CD4-positive, alpha-beta memory T cell (primary cell): ENCODE results near the gene CAMKMT. TPM values are rescaled to one million over a fixed set of nuclear protein-coding genes. Genes with fewer than 3 reads are reported as not detected.

ENCODE experiments used
- CTCF ChIA-PET: fragments of 350-600 bp; sonication (Branson Sonifier 250); formaldehyde crosslinking; loops from one replicate; lab custom pipeline; 2021; ENCODE audit warnings: inconsistent platforms; ENCODE audit not compliant: partially characterized antibody; lab: Charles Lee
- POLR2A ChIA-PET: fragments of 350-600 bp; sonication (Branson Sonifier 250); formaldehyde crosslinking; loops from one replicate; lab custom pipeline; 2021; ENCODE audit not compliant: partially characterized antibody; lab: Charles Lee
- DNase-seq, 5 donors: peaks; one replicate each; pipeline versions ENCODE4 v3.0.0 to v3.0.0-alpha.2; 2020 to 2022; ENCODE audit warnings: mixed read lengths in 1 of 5
- H3K27ac ChIP-seq: one replicate; pipeline ENCODE4 v1.7.0; 2013; ENCODE audit warnings: low read depth, low read length
- H3K27me3 ChIP-seq: 2 replicates; pipeline ENCODE4 v1.7.0; 2013; ENCODE audit warnings: mild to moderate bottlenecking, low read length, moderate library complexity; ENCODE audit not compliant: insufficient read depth
- H3K36me3 ChIP-seq: 2 replicates; pipeline ENCODE4 v1.7.0; 2013; ENCODE audit warnings: mild to moderate bottlenecking, low read length, moderate library complexity; ENCODE audit not compliant: insufficient read depth
- H3K4me1 ChIP-seq: 2 replicates; pipeline ENCODE4 v1.7.0; 2013; ENCODE audit warnings: mild to moderate bottlenecking, low read length, moderate library complexity; ENCODE audit not compliant: insufficient read depth
- H3K4me3 ChIP-seq, 2 donors: one replicate each; pipeline ENCODE4 v1.7.0; 2013; ENCODE audit warnings: low read length in 2 of 2, mild to moderate bottlenecking in 1 of 2
- H3K9me3 ChIP-seq, 2 donors: one replicate each; pipeline ENCODE4 v1.7.0; 2013; ENCODE audit warnings: low read length in 2 of 2, control low read depth in 1 of 2; ENCODE audit not compliant: control insufficient read depth in 1 of 2
- H3K27ac Mint-ChIP-seq, 7 donors: one replicate each; pipeline ENCODE4 v1.8.0; 2020 to 2021; ENCODE audit warnings: mixed read lengths in 7 of 7, mild to moderate bottlenecking in 6 of 7, inconsistent platforms in 3 of 7, moderate library complexity in 3 of 7
- H3K27me3 Mint-ChIP-seq, 2 donors: one replicate each; pipeline ENCODE4 v1.8.0; 2020 to 2021; ENCODE audit warnings: mixed read lengths in 2 of 2
- H3K36me3 Mint-ChIP-seq, 2 donors: one replicate each; pipeline ENCODE4 v1.8.0; 2020 to 2021; ENCODE audit warnings: mixed read lengths in 2 of 2, inconsistent platforms in 1 of 2, mild to moderate bottlenecking in 1 of 2
- H3K4me1 Mint-ChIP-seq, 4 donors: one replicate each; pipeline ENCODE4 v1.8.0; 2020 to 2021; ENCODE audit warnings: mixed read lengths in 4 of 4, mild to moderate bottlenecking in 1 of 4
- H3K4me3 Mint-ChIP-seq, 8 donors: one replicate each; pipeline ENCODE4 v1.8.0; 2020 to 2021; ENCODE audit warnings: mixed read lengths in 8 of 8, mild to moderate bottlenecking in 7 of 8, moderate library complexity in 6 of 8, inconsistent platforms in 3 of 8
- H3K9me3 Mint-ChIP-seq, 8 donors: one replicate each; pipeline ENCODE4 v1.8.0; 2020 to 2021; ENCODE audit warnings: mixed read lengths in 8 of 8, mild to moderate bottlenecking in 5 of 8, inconsistent platforms in 3 of 8, moderate library complexity in 1 of 8
- intact Hi-C: fragments of 100-400 bp; cut with micrococcal nuclease; formaldehyde crosslinking; loops from one replicate; pipeline ENCODE4 v1.15.1; 2023
- polyA plus RNA-seq, 2 donors: library from polyadenylated mRNA; unstranded; fragments of 300-500 nt; fragmentation: Illumina TruSeq; gene quantifications; one replicate each; pipeline ENCODE4 v1.2.3, GENCODE V29; 2021
- total RNA-seq, 2 experiments: library from RNA; stranded (reverse); gene quantifications; one replicate each; pipeline ENCODE4 v1.2.3, GENCODE V29; 2021

The CAMKMT gene
- total and polyA plus RNA-seq, 4 experiments from 2014 or later, result 9.3 to 19.7 (median 15.7) TPM

- H3K27me3 ChIP-seq, result no peaks in the 10 kb centered on the region
- intact Hi-C loops, result no loop called here
- H3K27ac Mint-ChIP-seq, result no peak overlapping the region
- CTCF ChIA-PET, result no interaction called here
- no peaks in the 10 kb centered on the region for H3K9me3 Mint-ChIP-seq
- no peaks in the 10 kb centered on the region for H3K9me3 ChIP-seq
- no peaks in the 10 kb centered on the region for H3K36me3 ChIP-seq
- no peak overlapping the region for H3K4me3 ChIP-seq
- peaks cover 24 to 51% of the 10 kb centered on the region in 2 donors for H3K36me3 Mint-ChIP-seq
- H3K4me1 Mint-ChIP-seq, result no peaks in the 10 kb centered on the region
- POLR2A ChIA-PET, result no interaction called here
- no peaks in the 10 kb centered on the region for H3K4me1 ChIP-seq
- H3K27me3 Mint-ChIP-seq, result no peaks in the 10 kb centered on the region
- no peak for DNase-seq
- H3K4me3 Mint-ChIP-seq, result no peak overlapping the region
- H3K27ac ChIP-seq, result no peak overlapping the region
Measured at GRCh38 chr2:44553456-44553855, 191.7 kb downstream of the CAMKMT start.

DNA sequence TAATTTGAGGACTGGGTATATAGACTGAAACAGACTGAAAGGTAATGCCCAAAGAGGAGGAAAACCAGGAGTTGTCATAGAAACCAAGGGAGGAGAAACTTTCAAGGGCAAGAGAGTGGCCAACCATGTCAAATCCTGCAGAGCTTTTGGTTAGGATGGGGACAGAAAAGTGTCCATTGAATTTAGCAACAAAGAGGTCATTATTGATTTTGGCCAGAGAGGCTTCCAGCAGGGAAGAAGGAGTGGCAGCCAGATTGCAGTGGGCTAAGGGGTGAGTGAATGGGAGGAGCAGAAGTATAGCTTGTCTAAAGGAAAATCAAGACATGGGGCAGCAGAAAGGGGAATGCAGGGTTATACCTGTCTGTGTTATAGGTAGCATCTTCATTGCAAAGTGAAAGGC is 194.0 kb downstream of the CAMKMT start:
- Histone ChIP-seq H3K36me3 (no peaks in the 10 kb centered on the region), H3K27ac (no peak overlapping the region), H3K4me1 (no peaks in the 10 kb centered on the region), H3K4me3 (no peak overlapping the region), H3K9me3 (no peaks in the 10 kb centered on the region), H3K27me3 (no peaks in the 10 kb centered on the region)
- H3K27ac Mint-ChIP-seq, result no peak overlapping the region
- no peak overlapping the region for H3K4me3 Mint-ChIP-seq
- H3K9me3 Mint-ChIP-seq, result no peaks in the 10 kb centered on the region
- CTCF ChIA-PET, result no interaction called here
- H3K27me3 Mint-ChIP-seq, result no peaks in the 10 kb centered on the region
- POLR2A ChIA-PET, result no interaction called here
- no peak for DNase-seq
- peaks cover 20 to 45% of the 10 kb centered on the region in 2 donors for H3K36me3 Mint-ChIP-seq
- H3K4me1 Mint-ChIP-seq, result no peaks in the 10 kb centered on the region
- intact Hi-C loops, result no loop called here

- Histone ChIP-seq H3K36me3 (no peaks in the 10 kb centered on the region), H3K4me1 (no peaks in the 10 kb centered on the region), H3K27me3 (no peaks in the 10 kb centered on the region), H3K27ac (no peak overlapping the region), H3K4me3 (no peak overlapping the region), H3K9me3 (no peaks in the 10 kb centered on the region)
- intact Hi-C loops, result no loop called here
- POLR2A ChIA-PET, result no interaction called here
- no peak for DNase-seq
- Mint-ChIP-seq H3K27ac (no peak overlapping the region), H3K27me3 (no peaks in the 10 kb centered on the region), H3K36me3 (peaks cover 16 to 31% of the 10 kb centered on the region in 2 donors), H3K4me1 (no peaks in the 10 kb centered on the region), H3K9me3 (no peaks in the 10 kb centered on the region), H3K4me3 (no peak overlapping the region)
- CTCF ChIA-PET, result no interaction called here
Measured at GRCh38 chr2:44559108-44559507, 197.4 kb downstream of the CAMKMT start.

DNA sequence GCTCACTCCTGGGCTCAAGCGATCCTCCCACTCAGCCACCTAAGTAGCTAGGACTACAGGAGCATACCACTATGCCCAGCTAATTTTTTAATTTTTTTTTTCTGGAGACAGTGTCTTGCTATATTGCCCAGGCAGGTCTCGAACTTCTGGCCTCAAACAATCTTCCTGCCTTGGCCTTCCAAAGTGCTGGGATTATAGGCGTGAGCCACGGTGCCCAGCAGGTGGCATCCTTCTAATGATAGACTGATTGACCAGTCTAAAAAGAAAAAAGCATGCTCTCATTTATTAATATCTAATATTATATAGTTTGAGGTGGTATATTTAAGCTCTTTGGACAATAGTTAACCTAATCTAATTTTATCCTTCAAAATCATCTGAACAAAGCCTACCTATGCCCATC is 198.6 kb downstream of the CAMKMT start:
- no peak overlapping the region for H3K27ac ChIP-seq
- H3K4me1 ChIP-seq, result no peaks in the 10 kb centered on the region
- no peak overlapping the region for H3K4me3 Mint-ChIP-seq
- no peak overlapping the region for H3K4me3 ChIP-seq
- ChIA-PET CTCF (interaction anchor here (1.3 kb wide), 1 partner anchor 394 kb away, joined by 4 read pairs; no protein-coding TSS in a partner anchor), POLR2A (no interaction called here)
- H3K4me1 Mint-ChIP-seq, result no peaks in the 10 kb centered on the region
- peaks cover 16 to 26% of the 10 kb centered on the region in 2 donors for H3K36me3 Mint-ChIP-seq
- H3K9me3 Mint-ChIP-seq, result no peaks in the 10 kb centered on the region
- no peaks in the 10 kb centered on the region for H3K27me3 ChIP-seq
- intact Hi-C loops, result no loop called here
- H3K27ac Mint-ChIP-seq, result no peak overlapping the region
- H3K9me3 ChIP-seq, result no peaks in the 10 kb centered on the region
- no peak for DNase-seq
- H3K27me3 Mint-ChIP-seq, result no peaks in the 10 kb centered on the region
- H3K36me3 ChIP-seq, result no peaks in the 10 kb centered on the region

GRCh38 chr2:44560941-44561340 is 199.2 kb downstream of the CAMKMT start:
- no peak overlapping the region for H3K27ac ChIP-seq
- POLR2A ChIA-PET, result no interaction called here
- intact Hi-C loops, result no loop called here
- Mint-ChIP-seq H3K9me3 (no peaks in the 10 kb centered on the region), H3K36me3 (peaks cover 13 to 25% of the 10 kb centered on the region in 2 donors), H3K4me1 (no peaks in the 10 kb centered on the region), H3K27me3 (no peaks in the 10 kb centered on the region), H3K4me3 (no peak overlapping the region), H3K27ac (no peak overlapping the region)
- H3K36me3 ChIP-seq, result no peaks in the 10 kb centered on the region
- CTCF ChIA-PET, result interaction anchor here (1.3 to 1.5 kb wide), 2 partner anchors 81 to 394 kb away, joined by 3 to 4 read pairs; no protein-coding TSS in a partner anchor
- H3K4me3 ChIP-seq, result no peak overlapping the region
- no peaks in the 10 kb centered on the region for H3K4me1 ChIP-seq
- DNase-seq, result no peak
- no peaks in the 10 kb centered on the region for H3K27me3 ChIP-seq
- no peaks in the 10 kb centered on the region for H3K9me3 ChIP-seq

DNA sequence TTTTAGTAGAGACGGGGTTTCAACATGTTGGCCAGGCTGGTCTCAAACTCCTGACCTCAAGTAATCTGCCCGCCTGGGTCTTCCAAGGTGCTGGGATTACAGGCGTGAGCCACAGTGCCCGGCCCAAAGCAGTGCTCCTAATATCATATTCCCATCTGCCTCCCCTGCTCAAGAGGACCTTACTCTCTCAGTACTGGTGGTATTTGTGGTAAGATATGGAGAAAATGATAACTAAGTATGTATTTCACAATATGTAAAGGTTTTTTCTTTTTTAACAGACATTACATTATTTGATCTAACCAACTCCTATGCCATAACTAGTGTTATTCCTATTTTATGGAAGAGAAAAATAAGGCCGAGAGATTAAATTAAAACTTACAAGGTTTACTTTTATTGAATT is 201.0 kb downstream of the CAMKMT start:
- H3K9me3 Mint-ChIP-seq, result no peaks in the 10 kb centered on the region
- no peak overlapping the region for H3K4me3 Mint-ChIP-seq
- ChIA-PET CTCF (no interaction called here), POLR2A (no interaction called here)
- no peaks in the 10 kb centered on the region for H3K4me1 Mint-ChIP-seq
- no peak overlapping the region for H3K27ac Mint-ChIP-seq
- no peaks in the 10 kb centered on the region for H3K4me1 ChIP-seq
- intact Hi-C loops, result no loop called here
- DNase-seq, result no peak
- no peaks in the 10 kb centered on the region for H3K9me3 ChIP-seq
- no peaks in the 10 kb centered on the region for H3K27me3 Mint-ChIP-seq
- H3K27me3 ChIP-seq, result no peaks in the 10 kb centered on the region
- no peak overlapping the region for H3K27ac ChIP-seq
- H3K36me3 ChIP-seq, result no peaks in the 10 kb centered on the region
- no peak overlapping the region for H3K4me3 ChIP-seq
- peaks cover 8 to 24% of the 10 kb centered on the region in 2 donors for H3K36me3 Mint-ChIP-seq

DNA sequence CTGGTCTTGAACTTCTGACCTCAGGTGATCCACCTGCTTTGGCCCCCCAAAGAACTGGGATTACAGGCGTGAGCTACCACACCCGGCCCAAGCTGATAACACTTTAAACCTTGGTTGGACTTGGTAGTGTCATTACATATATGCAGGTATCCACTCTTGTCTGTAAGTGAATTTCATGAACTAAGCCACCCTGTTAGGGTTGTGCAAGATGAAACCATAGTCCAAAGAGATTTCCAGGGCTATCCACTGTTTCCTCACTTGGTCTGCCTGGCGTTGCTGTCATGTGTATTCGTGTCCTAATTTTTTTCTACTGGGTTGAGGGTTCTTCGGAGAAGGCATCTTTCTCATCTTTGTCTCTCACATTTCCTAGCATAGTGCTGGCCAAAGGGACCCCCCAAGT is 203.0 kb downstream of the CAMKMT start:
- Mint-ChIP-seq H3K9me3 (no peaks in the 10 kb centered on the region), H3K4me1 (peaks cover 6 to 12% (median 11%) of the 10 kb centered on the region in 4 donors), H3K27ac (no peak overlapping the region), H3K4me3 (no peak overlapping the region), H3K36me3 (peaks cover 2 to 13% of the 10 kb centered on the region in 2 donors), H3K27me3 (no peaks in the 10 kb centered on the region)
- no peaks in the 10 kb centered on the region for H3K36me3 ChIP-seq
- ChIA-PET POLR2A (no interaction called here), CTCF (no interaction called here)
- H3K9me3 ChIP-seq, result no peaks in the 10 kb centered on the region
- intact Hi-C loops, result no loop called here
- H3K4me1 ChIP-seq, result peaks cover 3% of the 10 kb centered on the region
- no peak for DNase-seq
- H3K27ac ChIP-seq, result no peak overlapping the region
- H3K4me3 ChIP-seq, result no peak overlapping the region
- H3K27me3 ChIP-seq, result no peaks in the 10 kb centered on the region

GRCh38 chr2:44566059-44566458 is 204.3 kb downstream of the CAMKMT start:
- Mint-ChIP-seq H3K27me3 (no peaks in the 10 kb centered on the region), H3K36me3 (peaks cover 2 to 13% of the 10 kb centered on the region in 2 donors), H3K27ac (no peak overlapping the region), H3K4me3 (no peak overlapping the region), H3K9me3 (no peaks in the 10 kb centered on the region), H3K4me1 (peaks cover 16 to 25% (median 24%) of the 10 kb centered on the region in 4 donors)
- H3K27me3 ChIP-seq, result no peaks in the 10 kb centered on the region
- no peak overlapping the region for H3K27ac ChIP-seq
- ChIA-PET CTCF (no interaction called here), POLR2A (no interaction called here)
- peaks cover 15% of the 10 kb centered on the region for H3K4me1 ChIP-seq
- intact Hi-C loops, result no loop called here
- no peak overlapping the region for H3K4me3 ChIP-seq
- no peaks in the 10 kb centered on the region for H3K36me3 ChIP-seq
- no peaks in the 10 kb centered on the region for H3K9me3 ChIP-seq
- DNase-seq, result no peak
